ENCODE results near the gene PSPH.
A peak's percentile ranks its signal among the peaks of the same experiment; 100 is the strongest.

DNA sequence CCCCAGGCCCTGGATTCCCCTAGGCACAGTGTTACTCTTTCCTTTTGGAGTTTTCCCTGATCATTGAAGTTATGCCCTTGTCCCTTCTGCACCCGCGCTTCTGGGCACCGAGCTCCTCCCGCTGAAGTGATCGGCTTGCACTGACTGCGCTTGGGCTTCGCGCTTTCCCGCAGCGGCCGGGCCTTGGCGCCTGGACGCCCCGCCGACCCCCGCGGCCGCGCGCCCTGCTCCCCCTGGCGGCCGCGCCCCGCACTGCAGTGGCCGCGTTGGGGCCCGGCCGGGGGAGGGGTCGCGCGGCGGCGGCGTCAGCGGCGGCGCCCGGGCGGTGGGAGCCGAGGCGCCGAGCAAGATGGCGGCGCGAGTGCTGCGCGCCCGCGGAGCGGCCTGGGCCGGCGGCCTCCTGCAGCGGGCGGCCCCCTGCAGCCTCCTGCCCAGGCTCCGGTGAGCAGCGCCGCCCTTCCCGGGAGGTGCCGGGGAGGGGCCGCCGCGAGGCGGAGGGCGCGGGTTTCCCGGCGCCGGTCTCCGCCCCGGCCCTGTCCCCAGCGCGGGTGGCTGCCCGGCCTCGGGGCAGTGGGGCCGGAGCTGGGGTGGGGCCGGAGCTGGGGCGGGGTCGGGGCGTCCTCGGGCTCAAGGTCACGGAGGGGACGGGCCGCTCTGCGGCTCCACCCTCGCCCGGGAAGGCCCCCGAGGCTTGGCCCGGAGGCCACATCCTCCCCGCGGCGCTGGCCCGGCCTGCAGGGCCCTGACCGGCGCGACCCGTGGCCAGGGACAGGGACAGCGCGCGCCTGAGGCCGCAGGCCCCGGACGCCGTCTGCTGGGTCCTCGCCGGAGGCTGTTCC, 86.8 kb downstream of the PSPH start, which contains the start of gene NIPSNAP2:
- TF ChIP-seq, protein P1, sequence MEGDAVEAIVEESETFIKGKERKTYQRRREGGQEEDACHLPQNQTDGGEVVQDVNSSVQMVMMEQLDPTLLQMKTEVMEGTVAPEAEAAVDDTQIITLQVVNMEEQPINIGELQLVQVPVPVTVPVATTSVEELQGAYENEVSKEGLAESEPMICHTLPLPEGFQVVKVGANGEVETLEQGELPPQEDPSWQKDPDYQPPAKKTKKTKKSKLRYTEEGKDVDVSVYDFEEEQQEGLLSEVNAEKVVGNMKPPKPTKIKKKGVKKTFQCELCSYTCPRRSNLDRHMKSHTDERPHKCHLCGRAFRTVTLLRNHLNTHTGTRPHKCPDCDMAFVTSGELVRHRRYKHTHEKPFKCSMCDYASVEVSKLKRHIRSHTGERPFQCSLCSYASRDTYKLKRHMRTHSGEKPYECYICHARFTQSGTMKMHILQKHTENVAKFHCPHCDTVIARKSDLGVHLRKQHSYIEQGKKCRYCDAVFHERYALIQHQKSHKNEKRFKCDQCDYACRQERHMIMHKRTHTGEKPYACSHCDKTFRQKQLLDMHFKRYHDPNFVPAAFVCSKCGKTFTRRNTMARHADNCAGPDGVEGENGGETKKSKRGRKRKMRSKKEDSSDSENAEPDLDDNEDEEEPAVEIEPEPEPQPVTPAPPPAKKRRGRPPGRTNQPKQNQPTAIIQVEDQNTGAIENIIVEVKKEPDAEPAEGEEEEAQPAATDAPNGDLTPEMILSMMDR (IDR thresholded peaks at IDR 0.05): peak; percentile 46; the same call in 1 of the 2 replicates
- TF ChIP-seq, protein P2, sequence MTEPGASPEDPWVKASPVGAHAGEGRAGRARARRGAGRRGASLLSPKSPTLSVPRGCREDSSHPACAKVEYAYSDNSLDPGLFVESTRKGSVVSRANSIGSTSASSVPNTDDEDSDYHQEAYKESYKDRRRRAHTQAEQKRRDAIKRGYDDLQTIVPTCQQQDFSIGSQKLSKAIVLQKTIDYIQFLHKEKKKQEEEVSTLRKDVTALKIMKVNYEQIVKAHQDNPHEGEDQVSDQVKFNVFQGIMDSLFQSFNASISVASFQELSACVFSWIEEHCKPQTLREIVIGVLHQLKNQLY (CRISPR knock-in tag; IDR thresholded peaks at IDR 0.05): no peak
- no peak for TF ChIP-seq IRF1 (CRISPR knock-in tag; IDR thresholded peaks at IDR 0.05)
